Measurements from ENCODE around the gene DIP2B. TPM values are rescaled to one million over a fixed set of nuclear protein-coding genes. Genes with fewer than 3 reads are reported as not detected.

Gene DIP2B
- total RNA-seq, 1 donor from 2014 or later: 25.8 TPM

DNA sequence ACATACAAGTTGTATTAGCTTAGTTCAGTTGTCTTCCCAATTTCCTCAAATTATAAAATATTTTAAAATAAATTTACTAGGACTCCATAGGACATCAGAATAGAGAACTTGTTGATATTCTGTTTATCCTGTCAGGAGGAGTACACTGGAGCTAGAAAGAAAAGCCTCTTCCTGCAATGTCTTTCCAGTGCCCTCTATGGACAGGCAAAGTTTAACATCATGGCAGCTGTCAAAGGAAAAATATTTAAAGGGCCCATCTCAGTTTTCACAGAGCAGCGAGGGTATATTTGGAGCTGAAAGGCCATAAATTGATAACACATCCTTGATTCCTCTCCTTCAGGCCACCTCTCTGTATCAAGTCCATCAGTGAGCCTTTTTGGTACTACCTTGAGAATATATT, 19.0 kb downstream of the DIP2B start:
- Mint-ChIP-seq H3K4me3 (ENCODE audit: unreplicated experiment) (no peak overlapping the region), H3K4me1 (ENCODE audit: low read depth) (peaks cover 24% of the 10 kb centered on the region), H3K27me3 (ENCODE audit: low read depth) (no peaks in the 10 kb centered on the region), H3K9me3 (ENCODE audit: low read depth) (no peaks in the 10 kb centered on the region), H3K36me3 (ENCODE audit: low read depth) (peaks cover 4% of the 10 kb centered on the region), H3K27ac (ENCODE audit: unreplicated experiment) (no peak overlapping the region)
- no peak for DNase-seq (ENCODE audit: low spot score)
- TF ChIP-seq, protein P1, sequence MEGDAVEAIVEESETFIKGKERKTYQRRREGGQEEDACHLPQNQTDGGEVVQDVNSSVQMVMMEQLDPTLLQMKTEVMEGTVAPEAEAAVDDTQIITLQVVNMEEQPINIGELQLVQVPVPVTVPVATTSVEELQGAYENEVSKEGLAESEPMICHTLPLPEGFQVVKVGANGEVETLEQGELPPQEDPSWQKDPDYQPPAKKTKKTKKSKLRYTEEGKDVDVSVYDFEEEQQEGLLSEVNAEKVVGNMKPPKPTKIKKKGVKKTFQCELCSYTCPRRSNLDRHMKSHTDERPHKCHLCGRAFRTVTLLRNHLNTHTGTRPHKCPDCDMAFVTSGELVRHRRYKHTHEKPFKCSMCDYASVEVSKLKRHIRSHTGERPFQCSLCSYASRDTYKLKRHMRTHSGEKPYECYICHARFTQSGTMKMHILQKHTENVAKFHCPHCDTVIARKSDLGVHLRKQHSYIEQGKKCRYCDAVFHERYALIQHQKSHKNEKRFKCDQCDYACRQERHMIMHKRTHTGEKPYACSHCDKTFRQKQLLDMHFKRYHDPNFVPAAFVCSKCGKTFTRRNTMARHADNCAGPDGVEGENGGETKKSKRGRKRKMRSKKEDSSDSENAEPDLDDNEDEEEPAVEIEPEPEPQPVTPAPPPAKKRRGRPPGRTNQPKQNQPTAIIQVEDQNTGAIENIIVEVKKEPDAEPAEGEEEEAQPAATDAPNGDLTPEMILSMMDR (IDR thresholded peaks at IDR 0.05): no peak

DNA sequence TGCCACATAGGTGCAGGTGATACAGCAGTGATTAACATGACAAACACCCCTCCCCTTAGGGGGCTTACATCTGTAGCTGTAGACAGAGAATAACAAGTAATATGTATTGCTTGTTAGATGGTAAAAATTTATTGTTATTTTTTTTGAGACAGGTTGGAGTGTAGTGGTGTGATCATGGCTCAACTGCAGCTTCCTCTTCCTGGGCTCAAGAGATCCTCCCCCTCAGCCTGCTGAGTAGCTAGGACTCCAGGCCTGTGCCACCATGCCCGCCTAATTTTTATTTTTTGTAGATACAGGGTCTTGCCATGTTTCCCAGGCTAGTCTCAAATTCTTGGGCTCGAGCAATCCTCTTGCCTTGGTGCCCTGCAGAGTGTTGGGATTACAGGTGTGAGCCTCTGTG, 19.8 kb downstream of the DIP2B start:
- Mint-ChIP-seq H3K4me1 (ENCODE audit: low read depth) (peaks cover 24% of the 10 kb centered on the region), H3K27me3 (ENCODE audit: low read depth) (no peaks in the 10 kb centered on the region), H3K27ac (ENCODE audit: unreplicated experiment) (no peak overlapping the region), H3K4me3 (ENCODE audit: unreplicated experiment) (no peak overlapping the region), H3K36me3 (ENCODE audit: low read depth) (peaks cover 4% of the 10 kb centered on the region), H3K9me3 (ENCODE audit: low read depth) (no peaks in the 10 kb centered on the region)
- no peak for DNase-seq (ENCODE audit: low spot score)
- TF ChIP-seq, protein P1 (IDR thresholded peaks at IDR 0.05): no peak

DNA sequence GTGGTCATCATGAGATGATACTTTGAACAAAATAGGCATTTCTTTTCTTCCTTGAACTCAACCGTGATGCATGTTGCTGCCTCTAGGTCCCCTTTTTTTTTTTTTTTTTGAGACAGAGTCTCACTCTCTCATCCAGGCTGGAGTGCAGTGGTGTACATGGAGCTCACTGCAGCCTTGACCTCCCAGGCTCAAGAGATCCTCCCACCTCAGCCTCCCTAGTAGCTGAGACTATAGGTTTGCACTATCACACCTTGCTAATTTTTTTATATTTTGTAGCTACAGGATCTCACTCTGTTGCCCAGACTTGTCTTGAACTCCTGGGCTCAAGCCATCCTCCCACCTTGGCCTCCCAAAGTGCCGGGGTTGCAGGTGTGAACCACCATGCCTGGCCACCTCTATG, 20.6 kb downstream of the DIP2B start:
- TF ChIP-seq, protein P1 (IDR thresholded peaks at IDR 0.05): no peak
- no peak for DNase-seq (ENCODE audit: low spot score)
- Mint-ChIP-seq H3K9me3 (ENCODE audit: low read depth) (no peaks in the 10 kb centered on the region), H3K27ac (ENCODE audit: unreplicated experiment) (no peak overlapping the region), H3K27me3 (ENCODE audit: low read depth) (no peaks in the 10 kb centered on the region), H3K4me3 (ENCODE audit: unreplicated experiment) (no peak overlapping the region), H3K4me1 (ENCODE audit: low read depth) (peaks cover 17% of the 10 kb centered on the region), H3K36me3 (ENCODE audit: low read depth) (peaks cover 4% of the 10 kb centered on the region)

DNA sequence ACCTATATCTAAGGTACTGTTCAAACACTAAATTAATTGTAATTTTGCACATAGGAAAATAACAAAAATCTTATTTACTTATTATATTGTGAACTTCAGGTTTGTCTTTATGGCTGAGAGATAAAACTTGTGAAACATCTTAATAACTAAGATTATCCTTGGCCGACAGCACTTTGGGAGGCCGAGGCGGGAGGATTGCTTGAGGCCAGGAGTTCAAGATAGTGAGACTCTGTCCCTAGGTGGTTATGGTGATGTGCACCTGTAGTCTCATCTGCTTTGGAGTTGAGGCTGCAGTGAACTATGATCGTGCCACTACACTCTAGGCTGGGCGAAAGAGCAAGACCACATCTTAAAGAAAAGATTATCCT, 22.6 kb downstream of the DIP2B start:
- H3K4me3 Mint-ChIP-seq (ENCODE audit: unreplicated experiment): no peak overlapping the region
- no peaks in the 10 kb centered on the region for H3K9me3 Mint-ChIP-seq (ENCODE audit: low read depth)
- H3K27me3 Mint-ChIP-seq (ENCODE audit: low read depth): no peaks in the 10 kb centered on the region
- no peak for DNase-seq (ENCODE audit: low spot score)
- H3K4me1 Mint-ChIP-seq (ENCODE audit: low read depth): peaks cover 12% of the 10 kb centered on the region
- H3K27ac Mint-ChIP-seq (ENCODE audit: unreplicated experiment): no peak overlapping the region
- TF ChIP-seq, protein P1 (IDR thresholded peaks at IDR 0.05): no peak
- peaks cover 4% of the 10 kb centered on the region for H3K36me3 Mint-ChIP-seq (ENCODE audit: low read depth)

DNA sequence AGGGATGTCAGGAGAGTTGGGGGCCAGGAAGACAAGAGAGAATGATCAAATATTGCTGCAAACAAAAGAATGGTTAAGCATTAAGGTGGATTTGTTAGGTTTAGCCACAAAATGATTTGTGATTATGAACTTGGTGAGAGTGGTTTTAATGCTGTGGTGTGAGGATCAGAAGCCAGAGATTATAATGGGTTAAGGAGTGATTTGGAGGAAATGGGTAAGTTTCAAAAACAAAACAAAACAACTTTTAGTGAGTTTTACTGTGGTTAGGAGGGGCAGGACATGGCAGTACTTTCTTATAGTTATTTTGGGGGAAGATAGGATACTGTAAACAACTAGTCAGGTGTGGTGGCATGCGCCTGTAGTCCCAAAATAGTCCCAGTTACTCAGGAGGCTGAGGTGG, 24.0 kb downstream of the DIP2B start:
- Mint-ChIP-seq H3K4me3 (ENCODE audit: unreplicated experiment) (no peak overlapping the region), H3K36me3 (ENCODE audit: low read depth) (peaks cover 4% of the 10 kb centered on the region), H3K27me3 (ENCODE audit: low read depth) (no peaks in the 10 kb centered on the region), H3K4me1 (ENCODE audit: low read depth) (peaks cover 13% of the 10 kb centered on the region), H3K27ac (ENCODE audit: unreplicated experiment) (no peak overlapping the region), H3K9me3 (ENCODE audit: low read depth) (no peaks in the 10 kb centered on the region)
- no peak for DNase-seq (ENCODE audit: low spot score)
- TF ChIP-seq, protein P1 (IDR thresholded peaks at IDR 0.05): no peak

All from chondrocyte (in vitro differentiated cells).